ENCODE data around the gene IRF7. TPM values are rescaled to one million over a fixed set of nuclear protein-coding genes. Genes with fewer than 3 reads are reported as not detected.
A peak's percentile ranks its signal among the peaks of the same experiment; 100 is the strongest.
"Not testable (repeated sequence)": the region's sequence is repeated elsewhere in the genome, so short reads cannot be mapped to it uniquely, and the experiment has no call there.

The IRF7 gene
- polyA plus RNA-seq, 6 donors from 2014 or later, result 28.5 to 89.8 (median 50.2) TPM

- H3K27ac Mint-ChIP-seq, result peak overlapping the region in 1 of 6 donors; percentile 16
- not testable (repeated sequence) for ATAC-seq (ENCODE audit: low read depth in 2 of 2); H3K4me3 Mint-ChIP-seq; H3K36me3 Mint-ChIP-seq; H3K9me3 Mint-ChIP-seq; H3K27me3 Mint-ChIP-seq; DNase-seq; H3K4me1 Mint-ChIP-seq
These were observed 37.4 kb upstream of the IRF7 start for GRCh38 chr11:653136-653535.

- Mint-ChIP-seq H3K27me3 (no peaks in the 10 kb centered on the region), H3K9me3 (no peaks in the 10 kb centered on the region), H3K36me3 (peaks cover 0 to 3% of the 10 kb centered on the region in 2 donors), H3K4me3 (no peak overlapping the region), H3K27ac (no peak overlapping the region), H3K4me1 (peaks cover 0 to 9% (median 4%) of the 10 kb centered on the region in 3 donors)
- DNase-seq (no peak), ATAC-seq (ENCODE audit: low read depth in 2 of 2) (no peak)
These were observed 34.7 kb upstream of the IRF7 start for GRCh38 chr11:650482-650881.

- peak overlapping the region in 1 of 8 donors; percentile 20 for H3K4me3 Mint-ChIP-seq
- H3K9me3 Mint-ChIP-seq; H3K27me3 Mint-ChIP-seq; H3K27ac Mint-ChIP-seq; H3K36me3 Mint-ChIP-seq; ATAC-seq (ENCODE audit: low read depth in 2 of 2); H3K4me1 Mint-ChIP-seq; DNase-seq: not testable (repeated sequence)
These were observed 32.0 kb upstream of the IRF7 start for GRCh38 chr11:647672-648158.

GRCh38 chr11:646214-646613 lies 30.5 kb upstream of the IRF7 start:
- H3K4me3 Mint-ChIP-seq, result peak overlapping the region in 1 of 8 donors; percentile 16

GRCh38 chr11:645536-645935 lies 29.8 kb upstream of the IRF7 start:
- Mint-ChIP-seq H3K27ac (peak overlapping the region in 2 of 6 donors; percentile 71 to 83), H3K9me3 (no peaks in the 10 kb centered on the region), H3K4me1 (peaks cover 2 to 12% (median 8%) of the 10 kb centered on the region in 3 donors), H3K36me3 (peaks cover 0 to 3% of the 10 kb centered on the region in 2 donors), H3K27me3 (peaks cover 0 to 3% (median 3%) of the 10 kb centered on the region in 3 donors), H3K4me3 (peak overlapping the region in 1 of 8 donors; percentile 28)
- ATAC-seq (ENCODE audit: low read depth in 2 of 2), result no peak
- DNase-seq, result no peak

More at GRCh38 chr11:646214-646613, 30.5 kb upstream of the IRF7 start:
- DNase-seq (no peak), ATAC-seq (ENCODE audit: low read depth in 2 of 2) (no peak)
- peaks cover 0 to 10% (median 8%) of the 10 kb centered on the region in 3 donors for H3K4me1 Mint-ChIP-seq
- H3K9me3 Mint-ChIP-seq, result no peaks in the 10 kb centered on the region
- no peaks in the 10 kb centered on the region for H3K27me3 Mint-ChIP-seq
- H3K36me3 Mint-ChIP-seq, result peaks cover 0 to 3% of the 10 kb centered on the region in 2 donors
- H3K27ac Mint-ChIP-seq, result peak overlapping the region in 1 of 6 donors; percentile 30

- DNase-seq, result no peak
- no peaks in the 10 kb centered on the region for H3K9me3 Mint-ChIP-seq
- no peak for ATAC-seq (ENCODE audit: low read depth in 2 of 2)
- H3K27ac Mint-ChIP-seq, result no peak overlapping the region
- H3K4me1 Mint-ChIP-seq, result peaks cover 8 to 15% (median 13%) of the 10 kb centered on the region in 3 donors
- H3K36me3 Mint-ChIP-seq, result peaks cover 0 to 3% of the 10 kb centered on the region in 2 donors
- peaks cover 4 to 8% (median 8%) of the 10 kb centered on the region in 3 donors for H3K27me3 Mint-ChIP-seq
- no peak overlapping the region for H3K4me3 Mint-ChIP-seq
These were observed 28.3 kb upstream of the IRF7 start for GRCh38 chr11:643849-644738.

GRCh38 chr11:643366-643765 lies 27.6 kb upstream of the IRF7 start:
- Mint-ChIP-seq H3K36me3 (no peaks in the 10 kb centered on the region), H3K4me1 (peaks cover 11 to 19% (median 13%) of the 10 kb centered on the region in 3 donors), H3K9me3 (no peaks in the 10 kb centered on the region), H3K4me3 (no peak overlapping the region), H3K27ac (no peak overlapping the region), H3K27me3 (peaks cover 8 to 15% (median 8%) of the 10 kb centered on the region in 3 donors)
- DNase-seq (no peak), ATAC-seq (ENCODE audit: low read depth in 2 of 2) (no peak)

GRCh38 chr11:641806-642370 lies 26.1 kb upstream of the IRF7 start:
- no peak overlapping the region for H3K27ac Mint-ChIP-seq
- H3K36me3 Mint-ChIP-seq, result peaks cover 0 to 8% of the 10 kb centered on the region in 2 donors
- peaks cover 18 to 25% (median 18%) of the 10 kb centered on the region in 3 donors for H3K4me1 Mint-ChIP-seq
- no peaks in the 10 kb centered on the region for H3K9me3 Mint-ChIP-seq
- ATAC-seq (ENCODE audit: low read depth in 2 of 2) (no peak), DNase-seq (no peak)
- H3K27me3 Mint-ChIP-seq, result peaks cover 8 to 26% (median 18%) of the 10 kb centered on the region in 3 donors
- no peak overlapping the region for H3K4me3 Mint-ChIP-seq

- Mint-ChIP-seq H3K4me3 (peak overlapping the region; percentile 69 to 86 (median 75)), H3K36me3 (peaks cover 0 to 8% of the 10 kb centered on the region in 2 donors), H3K9me3 (no peaks in the 10 kb centered on the region), H3K27me3 (peaks cover 8 to 39% (median 29%) of the 10 kb centered on the region in 3 donors), H3K4me1 (peaks cover 15 to 18% (median 15%) of the 10 kb centered on the region in 3 donors), H3K27ac (peak overlapping the region in 3 of 6 donors; percentile 76 to 82 (median 76))
- DNase-seq (peak; percentile 29), ATAC-seq (ENCODE audit: low read depth in 2 of 2) (peak; percentile 66)
These were observed 24.4 kb upstream of the IRF7 start for GRCh38 chr11:640021-640706.

GRCh38 chr11:639332-639955 lies 23.7 kb upstream of the IRF7 start:
- Mint-ChIP-seq H3K36me3 (peaks cover 0 to 8% of the 10 kb centered on the region in 2 donors), H3K4me3 (peak overlapping the region in 5 of 8 donors; percentile 19 to 80 (median 35)), H3K9me3 (no peaks in the 10 kb centered on the region), H3K27me3 (peaks cover 8 to 39% (median 29%) of the 10 kb centered on the region in 3 donors), H3K4me1 (peaks cover 15 to 18% (median 15%) of the 10 kb centered on the region in 3 donors), H3K27ac (no peak overlapping the region)
- ATAC-seq (ENCODE audit: low read depth in 2 of 2) (peak; percentile 14 to 18), DNase-seq (no peak)

- ATAC-seq (ENCODE audit: low read depth in 2 of 2), result no peak
- H3K9me3 Mint-ChIP-seq, result no peaks in the 10 kb centered on the region
- H3K4me3 Mint-ChIP-seq, result peak overlapping the region; percentile 33 to 83 (median 52)
- peaks cover 8 to 39% (median 29%) of the 10 kb centered on the region in 3 donors for H3K27me3 Mint-ChIP-seq
- H3K27ac Mint-ChIP-seq, result peak overlapping the region in 2 of 6 donors; percentile 49 to 66
- peaks cover 0 to 8% of the 10 kb centered on the region in 2 donors for H3K36me3 Mint-ChIP-seq
- no peak for DNase-seq
- H3K4me1 Mint-ChIP-seq, result peaks cover 15 to 18% (median 15%) of the 10 kb centered on the region in 3 donors
These were observed 23.0 kb upstream of the IRF7 start for GRCh38 chr11:638631-639331.
